ENCODE data around the gene BAAT.

DNA sequence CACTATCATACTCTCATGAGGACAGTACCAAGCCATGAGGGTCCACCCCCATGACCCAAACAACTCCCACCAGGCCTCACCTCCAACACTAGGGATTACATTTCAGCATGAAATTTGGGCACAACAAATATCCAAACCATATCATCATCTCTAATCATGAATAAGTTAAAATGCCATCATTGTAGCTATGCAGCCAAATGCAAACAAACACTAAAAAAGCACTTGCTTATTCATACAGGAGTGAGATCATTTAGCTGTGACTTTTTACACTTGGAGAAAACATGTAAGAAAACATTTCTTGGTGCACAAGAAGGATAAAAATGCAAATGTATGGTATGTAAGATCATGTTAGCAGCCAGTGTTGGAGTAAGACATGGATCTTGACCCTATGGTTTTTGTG lies 24.2 kb downstream of the BAAT start:
- TF ChIP-seq, protein P1, sequence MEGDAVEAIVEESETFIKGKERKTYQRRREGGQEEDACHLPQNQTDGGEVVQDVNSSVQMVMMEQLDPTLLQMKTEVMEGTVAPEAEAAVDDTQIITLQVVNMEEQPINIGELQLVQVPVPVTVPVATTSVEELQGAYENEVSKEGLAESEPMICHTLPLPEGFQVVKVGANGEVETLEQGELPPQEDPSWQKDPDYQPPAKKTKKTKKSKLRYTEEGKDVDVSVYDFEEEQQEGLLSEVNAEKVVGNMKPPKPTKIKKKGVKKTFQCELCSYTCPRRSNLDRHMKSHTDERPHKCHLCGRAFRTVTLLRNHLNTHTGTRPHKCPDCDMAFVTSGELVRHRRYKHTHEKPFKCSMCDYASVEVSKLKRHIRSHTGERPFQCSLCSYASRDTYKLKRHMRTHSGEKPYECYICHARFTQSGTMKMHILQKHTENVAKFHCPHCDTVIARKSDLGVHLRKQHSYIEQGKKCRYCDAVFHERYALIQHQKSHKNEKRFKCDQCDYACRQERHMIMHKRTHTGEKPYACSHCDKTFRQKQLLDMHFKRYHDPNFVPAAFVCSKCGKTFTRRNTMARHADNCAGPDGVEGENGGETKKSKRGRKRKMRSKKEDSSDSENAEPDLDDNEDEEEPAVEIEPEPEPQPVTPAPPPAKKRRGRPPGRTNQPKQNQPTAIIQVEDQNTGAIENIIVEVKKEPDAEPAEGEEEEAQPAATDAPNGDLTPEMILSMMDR (IDR thresholded peaks at IDR 0.05), result no peak
- TF ChIP-seq POLR2A (IDR thresholded peaks at IDR 0.05), result no peak
